ENCODE results near the gene DIPK1A.
A peak's percentile ranks its signal among the peaks of the same experiment; 100 is the strongest.

The DIPK1A gene

DNA sequence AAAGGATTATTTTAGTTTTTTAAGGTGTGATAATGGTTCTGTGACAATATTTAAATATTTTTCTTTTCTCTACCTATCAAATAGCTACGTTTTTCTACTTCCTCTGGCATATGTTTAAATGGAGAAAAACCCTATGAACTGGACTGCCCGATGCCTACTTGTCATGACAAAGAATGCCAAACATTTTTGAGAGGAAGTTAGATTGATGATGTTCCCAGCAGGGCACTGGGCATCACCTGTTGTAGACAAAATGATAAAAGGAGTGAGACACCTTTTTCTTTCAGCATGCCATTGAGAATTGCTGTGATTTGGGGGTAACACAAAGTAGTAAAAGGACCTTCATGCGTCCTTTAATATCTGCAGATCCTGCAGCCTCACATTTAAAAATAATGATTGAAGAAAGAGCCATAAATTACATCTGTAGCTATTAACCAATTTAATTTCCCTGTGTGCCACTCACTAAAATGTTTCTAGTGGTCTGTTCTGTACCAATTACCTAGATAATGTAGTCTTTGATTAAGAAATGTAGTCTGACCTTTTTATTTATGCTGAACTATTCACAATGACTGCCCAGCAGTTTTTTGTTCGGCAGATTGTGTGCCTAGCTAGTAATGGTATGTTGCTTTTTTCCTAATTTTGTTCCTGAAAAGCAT is 81.8 kb downstream of the DIPK1A start:
- no peak overlapping the region for H3K4me2 ChIP-seq (ENCODE audit: insufficient read depth, low read length)
- no peak for DNase-seq
- no peak overlapping the region for H2AFZ ChIP-seq (ENCODE audit: low read depth, low read length)
- peak overlapping the region; percentile 51 for H3K27ac ChIP-seq (ENCODE audit: low read length)
- no peak overlapping the region for H3K4me3 ChIP-seq (ENCODE audit: low read depth in 1 of 2, low read length in 2 of 2)
- no peaks in the 10 kb centered on the region for H3K27me3 ChIP-seq (ENCODE audit: insufficient read depth, low read length, poor library complexity)
- H3K79me2 ChIP-seq (ENCODE audit: insufficient read depth, low read length): peaks cover 60% of the 10 kb centered on the region
- H3K4me1 ChIP-seq (ENCODE audit: insufficient read depth, low read length): peaks cover 63% of the 10 kb centered on the region
- TF ChIP-seq EZH2 (IDR thresholded peaks at IDR 0.05; ENCODE audit: borderline replicate concordance, low read depth, low read length, severe bottlenecking): no peak
- TF ChIP-seq, protein P1, sequence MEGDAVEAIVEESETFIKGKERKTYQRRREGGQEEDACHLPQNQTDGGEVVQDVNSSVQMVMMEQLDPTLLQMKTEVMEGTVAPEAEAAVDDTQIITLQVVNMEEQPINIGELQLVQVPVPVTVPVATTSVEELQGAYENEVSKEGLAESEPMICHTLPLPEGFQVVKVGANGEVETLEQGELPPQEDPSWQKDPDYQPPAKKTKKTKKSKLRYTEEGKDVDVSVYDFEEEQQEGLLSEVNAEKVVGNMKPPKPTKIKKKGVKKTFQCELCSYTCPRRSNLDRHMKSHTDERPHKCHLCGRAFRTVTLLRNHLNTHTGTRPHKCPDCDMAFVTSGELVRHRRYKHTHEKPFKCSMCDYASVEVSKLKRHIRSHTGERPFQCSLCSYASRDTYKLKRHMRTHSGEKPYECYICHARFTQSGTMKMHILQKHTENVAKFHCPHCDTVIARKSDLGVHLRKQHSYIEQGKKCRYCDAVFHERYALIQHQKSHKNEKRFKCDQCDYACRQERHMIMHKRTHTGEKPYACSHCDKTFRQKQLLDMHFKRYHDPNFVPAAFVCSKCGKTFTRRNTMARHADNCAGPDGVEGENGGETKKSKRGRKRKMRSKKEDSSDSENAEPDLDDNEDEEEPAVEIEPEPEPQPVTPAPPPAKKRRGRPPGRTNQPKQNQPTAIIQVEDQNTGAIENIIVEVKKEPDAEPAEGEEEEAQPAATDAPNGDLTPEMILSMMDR (IDR thresholded peaks at IDR 0.05; ENCODE audit: borderline replicate concordance, extremely low read depth, low read length, poor library complexity, severe bottlenecking): no peak
- no peak overlapping the region for H3K9ac ChIP-seq (ENCODE audit: low read depth, low read length)
- ATAC-seq (ENCODE audit: insufficient read depth, low read depth): no peak
- H4K20me1 ChIP-seq (ENCODE audit: insufficient read depth, low read length): no peaks in the 10 kb centered on the region
- H3K36me3 ChIP-seq (ENCODE audit: insufficient read depth, low read length): peaks cover 8% of the 10 kb centered on the region
- no peaks in the 10 kb centered on the region for H3K9me3 ChIP-seq (ENCODE audit: insufficient read depth, low read length, severe bottlenecking)

DNA sequence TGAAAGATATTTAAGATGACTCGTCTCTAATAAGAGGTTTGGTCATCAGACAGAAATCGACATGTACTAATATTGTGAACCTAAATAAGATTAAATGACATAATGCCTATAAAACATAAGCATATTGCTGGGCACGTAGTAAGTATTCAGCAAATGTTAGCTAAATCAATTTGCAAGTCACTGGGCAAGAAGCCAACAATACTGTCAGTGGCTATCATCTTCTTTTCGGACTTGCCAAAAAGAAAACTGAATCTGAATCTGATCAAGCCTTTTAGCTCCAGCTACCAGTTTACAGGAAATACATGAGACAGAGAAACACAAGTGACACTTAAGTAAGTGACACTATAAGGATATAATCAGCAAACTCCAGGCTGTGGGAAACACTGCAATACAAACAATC is 83.5 kb downstream of the DIPK1A start:
- ATAC-seq (ENCODE audit: insufficient read depth, low read depth) (peak; percentile 42), DNase-seq (no peak)
- Histone ChIP-seq H3K4me1 (ENCODE audit: insufficient read depth, low read length) (peaks cover 47% of the 10 kb centered on the region), H3K27ac (ENCODE audit: low read length) (peak overlapping the region; percentile 66), H3K79me2 (ENCODE audit: insufficient read depth, low read length) (peaks cover 48% of the 10 kb centered on the region), H3K27me3 (ENCODE audit: insufficient read depth, low read length, poor library complexity) (no peaks in the 10 kb centered on the region), H3K4me3 (ENCODE audit: low read depth in 1 of 2, low read length in 2 of 2) (peak overlapping the region; percentile 1 to 46; a peak in 3 of 4 replicates), H3K9ac (ENCODE audit: low read depth, low read length) (peak overlapping the region; percentile 46), H2AFZ (ENCODE audit: low read depth, low read length) (no peak overlapping the region), H4K20me1 (ENCODE audit: insufficient read depth, low read length) (no peaks in the 10 kb centered on the region), H3K9me3 (ENCODE audit: insufficient read depth, low read length, severe bottlenecking) (peaks cover 2% of the 10 kb centered on the region), H3K36me3 (ENCODE audit: insufficient read depth, low read length) (peaks cover 21% of the 10 kb centered on the region), H3K4me2 (ENCODE audit: insufficient read depth, low read length) (peak overlapping the region; percentile 69)
- no peak for TF ChIP-seq EZH2 (IDR thresholded peaks at IDR 0.05; ENCODE audit: borderline replicate concordance, low read depth, low read length, severe bottlenecking)
- TF ChIP-seq, protein P1 (IDR thresholded peaks at IDR 0.05; ENCODE audit: borderline replicate concordance, extremely low read depth, low read length, poor library complexity, severe bottlenecking): no peak

DNA sequence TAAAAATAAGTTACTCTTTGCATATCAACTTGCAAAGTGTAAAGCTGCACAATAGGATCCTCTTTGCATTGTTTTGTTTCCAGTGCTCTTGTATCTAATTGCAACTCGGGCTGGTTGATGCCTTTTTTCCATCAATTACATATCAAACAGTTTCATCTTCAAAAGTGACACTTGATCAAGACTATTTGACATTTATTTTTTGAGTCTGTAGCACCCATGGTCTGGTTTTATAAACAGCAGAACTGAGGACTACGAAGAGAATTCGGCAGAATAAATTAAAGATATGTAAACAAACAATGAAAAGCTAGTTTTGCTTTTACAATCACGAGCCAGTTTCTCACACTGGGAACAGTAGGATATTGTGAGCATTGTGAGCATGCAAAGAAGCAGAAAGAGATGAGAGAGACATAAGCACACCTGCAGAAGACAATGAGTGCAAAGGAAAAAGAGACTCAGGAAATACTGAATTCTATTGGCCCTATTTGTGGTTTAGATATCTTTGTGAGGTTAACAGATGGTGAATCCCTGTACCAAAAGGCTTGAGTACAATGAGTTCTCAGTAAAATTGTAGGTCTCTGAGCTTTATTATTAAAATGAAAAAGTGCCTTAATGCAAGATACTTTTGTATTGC is 84.1 kb downstream of the DIPK1A start:
- ATAC-seq (ENCODE audit: insufficient read depth, low read depth) (peak; percentile 96), DNase-seq (peak; percentile 38)
- H3K27ac ChIP-seq (ENCODE audit: low read length): peak overlapping the region; percentile 66
- peaks cover 41% of the 10 kb centered on the region for H3K4me1 ChIP-seq (ENCODE audit: insufficient read depth, low read length)
- H2AFZ ChIP-seq (ENCODE audit: low read depth, low read length): peak overlapping the region; percentile 10; the same call in 1 of the 2 replicates
- peaks cover 23% of the 10 kb centered on the region for H3K36me3 ChIP-seq (ENCODE audit: insufficient read depth, low read length)
- peak overlapping the region; percentile 46 for H3K9ac ChIP-seq (ENCODE audit: low read depth, low read length)
- peak overlapping the region; percentile 69 for H3K4me2 ChIP-seq (ENCODE audit: insufficient read depth, low read length)
- peaks cover 7% of the 10 kb centered on the region for H3K9me3 ChIP-seq (ENCODE audit: insufficient read depth, low read length, severe bottlenecking)
- peaks cover 43% of the 10 kb centered on the region for H3K79me2 ChIP-seq (ENCODE audit: insufficient read depth, low read length)
- H3K4me3 ChIP-seq (ENCODE audit: low read depth in 1 of 2, low read length in 2 of 2): peak overlapping the region; percentile 8 to 46; a peak in 3 of 4 replicates
- H3K27me3 ChIP-seq (ENCODE audit: insufficient read depth, low read length, poor library complexity): no peaks in the 10 kb centered on the region
- TF ChIP-seq, protein P1 (IDR thresholded peaks at IDR 0.05; ENCODE audit: borderline replicate concordance, extremely low read depth, low read length, poor library complexity, severe bottlenecking): no peak
- TF ChIP-seq EZH2 (IDR thresholded peaks at IDR 0.05; ENCODE audit: borderline replicate concordance, low read depth, low read length, severe bottlenecking): no peak
- H4K20me1 ChIP-seq (ENCODE audit: insufficient read depth, low read length): no peaks in the 10 kb centered on the region

Data from DND-41 (cell line).